OCI-LY7 (cell line): Measurements from ENCODE around the gene FAN1. TPM values are rescaled to one million over a fixed set of nuclear protein-coding genes. Genes with fewer than 3 reads are reported as not detected.

Experiments
- BruUV-seq: library from RNA; stranded (reverse); fragments of 400-500 nt; replicated peaks from 2 replicates; lab custom pipeline; 2021; lab: Mats Ljungman, UMichigan
- CTCF ChIA-PET: fragments of 300-600 bp; sonication (Branson Sonifier 250); formaldehyde crosslinking; loops from one replicate; lab custom pipeline; 2022; ENCODE audit warnings: antibody characterized with exemption; ENCODE audit not compliant: unreplicated experiment; lab: Charles Lee
- POLR2A ChIA-PET: fragments of 300-600 bp; sonication (Branson Sonifier 250); formaldehyde crosslinking; loops from one replicate; lab custom pipeline; 2022; ENCODE audit warnings: antibody characterized with exemption; lab: Charles Lee
- DNase-seq: peaks from one replicate; pipeline ENCODE4 v3.0.0-alpha.2; 2015; ENCODE audit warnings: low spot score
- H2AFZ ChIP-seq: fragments of 200-600 bp; sonication (generic), shearing (Covaris generic); 2 replicates; pipeline ENCODE4 v1.6.1; 2014; ENCODE audit warnings: mild to moderate bottlenecking, antibody characterized with exemption, low read length, moderate library complexity
- H3K27ac ChIP-seq: fragments of 200-600 bp; sonication (generic); 2 replicates; pipeline ENCODE4 v1.5.1; 2014; ENCODE audit warnings: mixed run types, low read depth, mild to moderate bottlenecking, moderate library complexity, low read length, inconsistent platforms; ENCODE audit not compliant: poor library complexity, severe bottlenecking
- H3K36me3 ChIP-seq: fragments of 200-600 bp; sonication (generic); 2 replicates; pipeline ENCODE4 v1.6.1; 2014; ENCODE audit warnings: mild to moderate bottlenecking, antibody characterized with exemption, low read length, moderate library complexity, mixed read lengths; ENCODE audit not compliant: insufficient read depth
- H3K4me1 ChIP-seq: fragments of 200-600 bp; sonication (generic); 2 replicates; pipeline ENCODE4 v1.5.1; 2014; ENCODE audit warnings: mild to moderate bottlenecking, low read length; ENCODE audit not compliant: insufficient read depth, poor library complexity, severe bottlenecking
- H3K4me2 ChIP-seq: fragments of 200-600 bp; sonication (generic); 2 replicates; pipeline ENCODE4 v1.6.1; 2014; ENCODE audit warnings: mild to moderate bottlenecking, low read length
- H3K4me3 ChIP-seq: fragments of 200-600 bp; sonication (generic); 2 replicates; pipeline ENCODE4 v1.5.1; 2014; ENCODE audit warnings: mild to moderate bottlenecking, low read depth, low read length; ENCODE audit not compliant: poor library complexity, severe bottlenecking
- H3K79me2 ChIP-seq: fragments of 200-600 bp; sonication (generic); 2 replicates; pipeline ENCODE4 v1.6.1; 2016; ENCODE audit warnings: low read depth, mild to moderate bottlenecking, low read length, moderate library complexity, mixed read lengths; ENCODE audit not compliant: insufficient read depth
- H3K9me2 ChIP-seq: fragments of 200-600 bp; sonication (generic); 2 replicates; pipeline ENCODE4 v1.6.1; 2016; ENCODE audit warnings: mild to moderate bottlenecking, low read length, mixed read lengths; ENCODE audit not compliant: insufficient read depth
- H3K9me3 ChIP-seq: fragments of 200-600 bp; sonication (generic); 2 replicates; pipeline ENCODE4 v1.6.1; 2014; ENCODE audit warnings: mild to moderate bottlenecking, mixed run types, low read length, mixed read lengths
- H4K20me1 ChIP-seq: fragments of 200-600 bp; sonication (generic); 2 replicates; pipeline ENCODE4 v1.6.1; 2014; ENCODE audit warnings: mild to moderate bottlenecking, antibody characterized with exemption, low read length, moderate library complexity, mixed read lengths; ENCODE audit not compliant: insufficient read depth
- EZH2phosphoT487 ChIP-seq: fragments of 200-600 bp; sonication (generic); IDR thresholded peaks from 2 replicates; pipeline ENCODE4 v1.6.1; 2018; ENCODE audit warnings: low read depth, borderline replicate concordance, mild to moderate bottlenecking, mixed run types, antibody characterized with exemption, low read length, moderate library complexity, mixed read lengths
- intact Hi-C: fragments of 100-400 bp; cut with micrococcal nuclease; formaldehyde crosslinking; loops from one replicate; pipeline ENCODE4 v1.10.0; 2022; ENCODE audit not compliant: unreplicated experiment
- total RNA-seq, 2 experiments: library from RNA; depleted of rRNA in 1 of 2; stranded (reverse); fragments of >200 nt in 1 of 2; shearing (Covaris generic) in 1 of 2; gene quantifications; 2 replicates each; pipeline ENCODE4 v1.2.3, GENCODE V29; 2014 to 2022
- TF ChIP-seq, protein P1 (sequence below): fragments of 200-600 bp; sonication (generic); conservative IDR thresholded peaks from 2 replicates; pipeline ENCODE4 v1.5.1; 2014; ENCODE audit warnings: mild to moderate bottlenecking, antibody characterized with exemption, low read length, moderate library complexity, mixed read lengths

FAN1 gene
- total RNA-seq, 2 experiments from 2014 or later: 14.7 to 16.4 TPM

DNA sequence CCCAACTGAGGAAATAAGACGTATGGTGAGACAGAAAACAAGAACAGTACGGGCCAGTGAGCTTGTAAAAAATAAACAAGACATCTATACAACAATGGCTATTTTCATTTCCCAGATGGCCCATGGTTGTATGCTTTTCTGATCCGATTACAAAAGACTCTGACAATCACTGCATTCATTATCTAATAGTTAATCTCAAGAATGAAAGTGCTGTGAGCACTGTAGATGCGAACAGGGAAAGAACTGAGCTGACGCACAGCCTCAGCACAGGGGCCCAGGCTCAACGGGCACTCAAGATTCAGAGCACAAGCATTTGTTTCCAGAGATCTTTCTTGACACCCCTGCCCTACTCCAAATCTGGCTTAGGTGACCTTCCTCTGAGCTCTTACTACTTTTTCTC, 80.8 kb downstream of the FAN1 start:
- intact Hi-C loops: no loop called here
- H3K36me3 ChIP-seq: peaks cover 8% of the 10 kb centered on the region
- no peak for DNase-seq
- ChIA-PET CTCF (no interaction called here), POLR2A (interaction anchor here (0.7 to 1.4 kb wide), 6 partner anchors 9 to 45 kb away, joined by 3 to 6 read pairs (median 4); no protein-coding TSS in a partner anchor)
- no TSS peak for BruUV-seq
- H3K9me2 ChIP-seq: no peaks in the 10 kb centered on the region
- no peaks in the 10 kb centered on the region for H4K20me1 ChIP-seq
- peak overlapping the region; percentile 34; the same call in 1 of the 2 replicates for H3K4me2 ChIP-seq
- H3K27ac ChIP-seq: no peak overlapping the region
- no peaks in the 10 kb centered on the region for H3K79me2 ChIP-seq
- H2AFZ ChIP-seq: no peak overlapping the region
- no peak for TF ChIP-seq EZH2phosphoT487
- TF ChIP-seq, protein P1, sequence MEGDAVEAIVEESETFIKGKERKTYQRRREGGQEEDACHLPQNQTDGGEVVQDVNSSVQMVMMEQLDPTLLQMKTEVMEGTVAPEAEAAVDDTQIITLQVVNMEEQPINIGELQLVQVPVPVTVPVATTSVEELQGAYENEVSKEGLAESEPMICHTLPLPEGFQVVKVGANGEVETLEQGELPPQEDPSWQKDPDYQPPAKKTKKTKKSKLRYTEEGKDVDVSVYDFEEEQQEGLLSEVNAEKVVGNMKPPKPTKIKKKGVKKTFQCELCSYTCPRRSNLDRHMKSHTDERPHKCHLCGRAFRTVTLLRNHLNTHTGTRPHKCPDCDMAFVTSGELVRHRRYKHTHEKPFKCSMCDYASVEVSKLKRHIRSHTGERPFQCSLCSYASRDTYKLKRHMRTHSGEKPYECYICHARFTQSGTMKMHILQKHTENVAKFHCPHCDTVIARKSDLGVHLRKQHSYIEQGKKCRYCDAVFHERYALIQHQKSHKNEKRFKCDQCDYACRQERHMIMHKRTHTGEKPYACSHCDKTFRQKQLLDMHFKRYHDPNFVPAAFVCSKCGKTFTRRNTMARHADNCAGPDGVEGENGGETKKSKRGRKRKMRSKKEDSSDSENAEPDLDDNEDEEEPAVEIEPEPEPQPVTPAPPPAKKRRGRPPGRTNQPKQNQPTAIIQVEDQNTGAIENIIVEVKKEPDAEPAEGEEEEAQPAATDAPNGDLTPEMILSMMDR: no peak
- H3K4me1 ChIP-seq: peaks cover 14% of the 10 kb centered on the region
- H3K9me3 ChIP-seq: no peaks in the 10 kb centered on the region
- H3K4me3 ChIP-seq: no peak overlapping the region

DNA sequence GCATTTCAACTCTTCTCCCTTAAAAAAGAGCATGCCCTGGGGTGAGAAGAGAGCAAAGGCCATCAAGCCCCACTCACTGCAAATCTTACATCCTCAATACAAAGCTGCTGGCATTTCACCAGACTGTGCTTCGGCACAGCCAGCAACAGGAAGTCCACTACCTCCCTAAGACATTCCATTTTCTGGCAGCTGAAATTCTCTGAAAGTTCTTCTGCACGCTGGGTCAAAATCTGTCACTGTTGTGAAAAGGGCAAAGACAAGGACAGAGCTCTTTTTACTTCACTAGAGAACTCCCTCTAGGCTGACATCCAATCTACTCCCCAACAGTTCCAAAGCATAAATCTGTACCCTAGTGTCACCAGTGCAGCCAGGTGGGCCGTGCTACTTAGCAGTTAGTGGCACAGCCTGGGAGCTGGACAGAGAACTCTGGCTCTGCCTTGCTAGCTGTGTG, 81.4 kb downstream of the FAN1 start:
- POLR2A ChIA-PET: interaction anchor here (0.7 to 1.4 kb wide), 6 partner anchors 10 to 45 kb away, joined by 3 to 6 read pairs (median 4); no protein-coding TSS in a partner anchor
- Histone ChIP-seq H3K4me2 (peak overlapping the region; percentile 34; the same call in 1 of the 2 replicates), H3K27ac (no peak overlapping the region), H3K4me3 (no peak overlapping the region), H3K9me3 (no peaks in the 10 kb centered on the region), H3K9me2 (no peaks in the 10 kb centered on the region), H2AFZ (no peak overlapping the region), H3K4me1 (peaks cover 20% of the 10 kb centered on the region), H4K20me1 (no peaks in the 10 kb centered on the region), H3K79me2 (no peaks in the 10 kb centered on the region), H3K36me3 (peaks cover 8% of the 10 kb centered on the region)
- CTCF ChIA-PET: no interaction called here
- DNase-seq: peak; percentile 10
- intact Hi-C loops: no loop called here
- BruUV-seq: no TSS peak
- no peak for TF ChIP-seq EZH2phosphoT487
- TF ChIP-seq, protein P1: no peak

DNA sequence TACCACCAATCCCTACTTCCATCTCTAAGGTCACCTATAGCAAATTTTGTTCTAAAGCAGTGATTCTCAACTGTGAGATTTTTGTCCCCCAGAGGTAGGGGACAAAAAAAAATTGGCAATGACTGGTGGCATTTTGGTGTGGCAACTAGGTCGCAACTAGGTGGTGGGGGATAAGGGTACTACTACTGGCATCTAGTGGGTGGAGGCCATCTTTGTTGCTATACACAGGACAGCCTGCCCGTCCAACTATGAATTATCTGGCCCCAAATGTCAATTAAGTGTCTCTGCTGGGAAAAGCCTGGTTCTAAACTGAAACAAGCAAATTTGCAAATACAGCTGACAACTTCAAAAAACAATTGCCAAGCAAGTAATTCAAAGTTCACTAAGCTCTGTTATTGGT, 86.3 kb downstream of the FAN1 start:
- intact Hi-C loops: loop anchor here (1.0 to 5.0 kb wide), 3 partner anchors 44 to 137 kb away; partner anchors contain the start of gene FAN1
- POLR2A ChIA-PET: interaction anchor here (0.6 to 4.9 kb wide), 4 partner anchors 17 to 336 kb away, joined by 3 to 43 read pairs (median 3); partner anchors contain the start of gene KLF13

More for the DNA sequence above, 86.3 kb downstream of the FAN1 start:
- DNase-seq: peak; percentile 61
- CTCF ChIA-PET: interaction anchor here (0.5 kb wide), 1 partner anchor 21 kb away, joined by 3 read pairs; no protein-coding TSS in a partner anchor
- H4K20me1 ChIP-seq: no peaks in the 10 kb centered on the region
- H3K4me2 ChIP-seq: peak overlapping the region; percentile 82
- peak overlapping the region; percentile 82 for H3K4me3 ChIP-seq
- H3K4me1 ChIP-seq: peaks cover 20% of the 10 kb centered on the region
- peaks cover 8% of the 10 kb centered on the region for H3K36me3 ChIP-seq
- peak overlapping the region; percentile 94; the same call in 1 of the 2 replicates for H2AFZ ChIP-seq
- TF ChIP-seq, protein P1: peak; percentile 59
- no peak for TF ChIP-seq EZH2phosphoT487
- no peak overlapping the region for H3K27ac ChIP-seq
- BruUV-seq: TSS peak; percentile 78
- H3K9me2 ChIP-seq: no peaks in the 10 kb centered on the region
- no peaks in the 10 kb centered on the region; the same call in 1 of the 2 replicates for H3K79me2 ChIP-seq
- H3K9me3 ChIP-seq: no peaks in the 10 kb centered on the region
